HepG2 (cell line): ENCODE results near the gene PSMD2. TPM values are rescaled to one million over a fixed set of nuclear protein-coding genes. Genes with fewer than 3 reads are reported as not detected.

Experiments used
- ATAC-seq: fragments of 200-7000 bp; cut with Tn5 transposase; 3 replicates; pipeline ENCODE4 v1.9.1; 2020; ENCODE audit warnings: mild to moderate bottlenecking, moderate library complexity
- BruUV-seq: library from RNA; stranded (reverse); fragments of 400-500 nt; replicated peaks from 2 replicates; lab custom pipeline; 2021; lab: Mats Ljungman, UMichigan
- CTCF ChIA-PET: fragments of 300-600 bp; formaldehyde crosslinking; extraction: SDS; loops from one replicate; lab custom pipeline; 2021; ENCODE audit warnings: low total read pairs, inconsistent platforms, low intra/inter-chr PET ratio; lab: Yijun Ruan, JAX
- POLR2A ChIA-PET: fragments of 350-600 bp; sonication (Branson Sonifier 250); formaldehyde crosslinking; loops from one replicate; lab custom pipeline; 2020; ENCODE audit warnings: antibody characterized with exemption, inconsistent platforms; lab: Yijun Ruan, JAX
- DNase-seq: peaks from one replicate; pipeline ENCODE4 v3.0.0-alpha.2; 2015; ENCODE audit warnings: low spot score
- FAIRE-seq: peaks from 3 replicates; lab custom pipeline; 2011; peaks lifted over from hg19 to GRCh38; lab: Jason Lieb, UNC
- H2AFZ ChIP-seq: one replicate; pipeline ENCODE4 v1.6.1; 2011; ENCODE audit warnings: low read length, inconsistent platforms
- H3K27ac ChIP-seq: fragments of 300-600 bp; 3 replicates; pipeline ENCODE4 v1.8.0; 2011; ENCODE audit warnings: mixed run types, mild to moderate bottlenecking, mixed read lengths, low read length, inconsistent platforms; ENCODE audit not compliant: insufficient read depth; ENCODE audit errors: extremely low read length
- H3K27me3 ChIP-seq, 2 experiments: fragments of 200-600 bp in 1 of 2; 2 replicates in 1 of 2; 3 replicates in 1 of 2; pipeline versions ENCODE4 v1.6.0 to v1.8.0; 2011; ENCODE audit warnings: low read length in 2 of 2, mild to moderate bottlenecking in 2 of 2, moderate library complexity in 2 of 2, inconsistent platforms in 1 of 2; ENCODE audit not compliant: insufficient read depth in 2 of 2, control insufficient read depth in 1 of 2
- H3K36me3 ChIP-seq, 2 experiments: fragments of 200-600 bp in 1 of 2; replicated peaks in 1 of 2; 2 replicates in 1 of 2; 3 replicates in 1 of 2; pipeline versions ENCODE4 v1.5.1 to v1.8.0; 2011; ENCODE audit warnings: low read length in 2 of 2, inconsistent platforms in 1 of 2; ENCODE audit not compliant: insufficient read depth in 2 of 2, control insufficient read depth in 1 of 2
- H3K4me1 ChIP-seq: 2 replicates; pipeline ENCODE4 v1.5.1; 2012; ENCODE audit warnings: low read length, inconsistent platforms; ENCODE audit not compliant: insufficient read depth
- H3K4me2 ChIP-seq: 2 replicates; pipeline ENCODE4 v1.6.0; 2011; ENCODE audit warnings: low read depth, low read length, inconsistent platforms
- H3K4me3 ChIP-seq, 3 experiments: fragments of 200-600 bp in 1 of 3; sonication (generic), shearing (Covaris generic) in 1 of 3; replicated peaks in 1 of 3; 2 replicates each; pipeline ENCODE4 v1.5.1; 2011 to 2016; ENCODE audit warnings: low read length in 3 of 3, inconsistent platforms in 2 of 3, low read depth in 2 of 3, mild to moderate bottlenecking in 2 of 3, control low read depth in 1 of 3, mixed read lengths in 1 of 3; ENCODE audit not compliant: insufficient read depth in 1 of 3
- H3K79me2 ChIP-seq: one replicate; pipeline ENCODE4 v1.6.1; 2011; ENCODE audit warnings: low read length, inconsistent platforms; ENCODE audit not compliant: insufficient read depth
- H3K9ac ChIP-seq: 2 replicates; pipeline ENCODE4 v1.6.0; 2011; ENCODE audit warnings: mild to moderate bottlenecking, low read depth, low read length, inconsistent platforms; ENCODE audit not compliant: insufficient read depth
- H3K9me3 ChIP-seq: 2 replicates; pipeline ENCODE4 v1.5.1; 2012; ENCODE audit warnings: mild to moderate bottlenecking, low read length
- H4K20me1 ChIP-seq: 2 replicates; pipeline ENCODE4 v1.6.0; 2011; ENCODE audit warnings: inconsistent platforms, mild to moderate bottlenecking, low read length, moderate library complexity; ENCODE audit not compliant: insufficient read depth
- AFF4 ChIP-seq: sonication (generic); formaldehyde crosslinking; IDR thresholded peaks from 2 replicates; pipeline ENCODE4 v1.4.0; 2020; ENCODE audit warnings: missing genetic modification reagents
- HNRNPK ChIP-seq: fragments of 200-400 bp; formaldehyde crosslinking; IDR thresholded peaks from 2 replicates; pipeline ENCODE4 v1.6.1; 2018; ENCODE audit warnings: low read length, low read depth, moderate library complexity, mild to moderate bottlenecking; ENCODE audit not compliant: poor library complexity, severe bottlenecking
- MIXL1 ChIP-seq: IDR thresholded peaks from 2 replicates; pipeline ENCODE4 v1.6.1; 2016
- MTF1 ChIP-seq: sonication (generic); formaldehyde crosslinking; IDR thresholded peaks from 2 replicates; pipeline ENCODE4 v1.5.0; 2020; ENCODE audit warnings: missing genetic modification reagents
- NR3C1 ChIP-seq: sonication (generic); formaldehyde crosslinking; IDR thresholded peaks from 2 replicates; pipeline ENCODE4 v1.4.0; 2020; ENCODE audit warnings: missing genetic modification reagents
- RAD51 ChIP-seq: fragments of 450-650 bp; IDR thresholded peaks from 2 replicates; pipeline ENCODE4 v1.6.1; 2016; ENCODE audit warnings: borderline replicate concordance
- SMC3 ChIP-seq: IDR thresholded peaks from 2 replicates; pipeline ENCODE4 v1.6.1; 2011; ENCODE audit warnings: low read length, improper control_type of control experiment
- ZBTB44 ChIP-seq: sonication (generic); formaldehyde crosslinking; IDR thresholded peaks from 2 replicates; pipeline ENCODE4 v1.4.0; 2020; ENCODE audit warnings: missing genetic modification reagents
- WGBS: methylation state at CpG from one replicate; pipeline ENCODE4 v1.1.6; 2017; ENCODE audit warnings: low lambda C conversion rate; 5-methylcytosine and 5-hydroxymethylcytosine counted together
- in situ Hi-C: cut with HindIII; loops from 2 replicates; pipeline ENCODE4 v1.10.0; 2017; ENCODE audit warnings: low pct_unique_long_range_greater_than_20kb; ENCODE audit not compliant: extremely low pct_ligation_motif_present
- intact Hi-C: fragments of 100-400 bp; cut with micrococcal nuclease; formaldehyde crosslinking; loops from one replicate; pipeline ENCODE4 v1.10.0; 2022; ENCODE audit not compliant: unreplicated experiment
- polyA plus RNA-seq, 8 experiments: library from polyadenylated mRNA; depleted of rRNA in 3 of 8; stranded (reverse) in 7 of 8; unstranded in 1 of 8; fragments of >200 nt; fragmentation: Illumina TruSeq in 4 of 8; extraction: Trizol in 4 of 8; gene quantifications; 2 replicates each; pipeline versions ENCODE4 v1.2.1 to v1.2.3, GENCODE V29; 2011 to 2016; ENCODE audit warnings: low read depth in 4 of 8, missing spikeins in 1 of 8, mixed read lengths in 1 of 8; ENCODE audit not compliant: insufficient read depth in 1 of 8
- total RNA-seq, 5 experiments: library from RNA; depleted of rRNA; stranded (reverse); fragments of >200 nt; fragmentation: Illumina TruSeq; extraction: Trizol; gene quantifications; 2 replicates each; pipeline ENCODE4 v1.2.3, GENCODE V29; 2016; ENCODE audit warnings: low read depth in 1 of 5
- TF ChIP-seq, protein P1 (sequence below): IDR thresholded peaks from 2 replicates; pipeline ENCODE4 v1.6.1; 2016; ENCODE audit warnings: missing compliant biosample characterization, missing genetic modification reagents, borderline replicate concordance
- TF ChIP-seq, protein P2 (sequence below): sonication (generic); formaldehyde crosslinking; IDR thresholded peaks from 2 replicates; pipeline ENCODE4 v1.4.0; 2020; ENCODE audit warnings: mild to moderate bottlenecking, low read depth, missing genetic modification reagents
- TF ChIP-seq, protein P3 (sequence below): sonication (generic); formaldehyde crosslinking; IDR thresholded peaks from 2 replicates; pipeline ENCODE4 v1.5.0; 2020; ENCODE audit warnings: mild to moderate bottlenecking, missing genetic modification reagents, moderate library complexity
- TF ChIP-seq, protein P4 (sequence below): sonication (generic); IDR thresholded peaks from 2 replicates; pipeline ENCODE4 v1.6.1; 2016; ENCODE audit warnings: low read depth, borderline replicate concordance

Gene PSMD2
- total and polyA plus RNA-seq, 2 of the 13 experiments (the other 11 are each of a cell fraction or from before 2014, with no cell fraction given) = 125 to 200 TPM

GRCh38 chr3:184311633-184312032 lies 12.6 kb downstream of the PSMD2 start (continued):
- TF ChIP-seq AFF4 (CRISPR knock-in tag) = no peak

DNA sequence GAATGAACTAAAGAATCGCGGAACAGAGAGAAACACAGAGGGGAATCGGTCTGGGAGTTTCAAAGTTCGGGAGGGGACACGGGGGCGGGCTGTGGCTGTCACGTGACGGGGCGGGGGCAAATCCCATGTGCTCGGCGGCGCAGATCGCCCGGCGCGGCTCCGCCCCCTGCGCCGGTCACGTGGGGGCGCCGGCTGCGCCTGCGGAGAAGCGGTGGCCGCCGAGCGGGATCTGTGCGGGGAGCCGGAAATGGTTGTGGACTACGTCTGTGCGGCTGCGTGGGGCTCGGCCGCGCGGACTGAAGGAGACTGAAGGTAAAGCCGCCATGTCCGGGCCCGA lies 15.3 kb downstream of the PSMD2 start, which contains the start of gene EIF4G1:
Gene EIF4G1 (plus strand): TSS at position 244 of the 337 bp plus-strand sequence. CDS start 1,191 bp downstream, outside the sequence.
- 2% methylated on average over 22 of the region's 40 CpGs for WGBS
- TF ChIP-seq SMC3 = no peak
- TF ChIP-seq, protein P1, sequence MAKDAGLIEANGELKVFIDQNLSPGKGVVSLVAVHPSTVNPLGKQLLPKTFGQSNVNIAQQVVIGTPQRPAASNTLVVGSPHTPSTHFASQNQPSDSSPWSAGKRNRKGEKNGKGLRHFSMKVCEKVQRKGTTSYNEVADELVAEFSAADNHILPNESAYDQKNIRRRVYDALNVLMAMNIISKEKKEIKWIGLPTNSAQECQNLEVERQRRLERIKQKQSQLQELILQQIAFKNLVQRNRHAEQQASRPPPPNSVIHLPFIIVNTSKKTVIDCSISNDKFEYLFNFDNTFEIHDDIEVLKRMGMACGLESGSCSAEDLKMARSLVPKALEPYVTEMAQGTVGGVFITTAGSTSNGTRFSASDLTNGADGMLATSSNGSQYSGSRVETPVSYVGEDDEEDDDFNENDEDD (CRISPR knock-in tag) = peak; percentile 39; the same call in 1 of the 2 replicates
- TF ChIP-seq RAD51 = peak; percentile 96
- no peak for TF ChIP-seq NR3C1 (CRISPR knock-in tag)
- no peak for TF ChIP-seq MTF1
- TF ChIP-seq, protein P2, sequence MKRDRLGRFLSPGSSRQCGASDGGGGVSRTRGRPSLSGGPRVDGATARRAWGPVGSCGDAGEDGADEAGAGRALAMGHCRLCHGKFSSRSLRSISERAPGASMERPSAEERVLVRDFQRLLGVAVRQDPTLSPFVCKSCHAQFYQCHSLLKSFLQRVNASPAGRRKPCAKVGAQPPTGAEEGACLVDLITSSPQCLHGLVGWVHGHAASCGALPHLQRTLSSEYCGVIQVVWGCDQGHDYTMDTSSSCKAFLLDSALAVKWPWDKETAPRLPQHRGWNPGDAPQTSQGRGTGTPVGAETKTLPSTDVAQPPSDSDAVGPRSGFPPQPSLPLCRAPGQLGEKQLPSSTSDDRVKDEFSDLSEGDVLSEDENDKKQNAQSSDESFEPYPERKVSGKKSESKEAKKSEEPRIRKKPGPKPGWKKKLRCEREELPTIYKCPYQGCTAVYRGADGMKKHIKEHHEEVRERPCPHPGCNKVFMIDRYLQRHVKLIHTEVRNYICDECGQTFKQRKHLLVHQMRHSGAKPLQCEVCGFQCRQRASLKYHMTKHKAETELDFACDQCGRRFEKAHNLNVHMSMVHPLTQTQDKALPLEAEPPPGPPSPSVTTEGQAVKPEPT = no peak
- peak; percentile 61 for TF ChIP-seq HNRNPK
- TF ChIP-seq MIXL1 (CRISPR knock-in tag) = no peak
- TF ChIP-seq, protein P3, sequence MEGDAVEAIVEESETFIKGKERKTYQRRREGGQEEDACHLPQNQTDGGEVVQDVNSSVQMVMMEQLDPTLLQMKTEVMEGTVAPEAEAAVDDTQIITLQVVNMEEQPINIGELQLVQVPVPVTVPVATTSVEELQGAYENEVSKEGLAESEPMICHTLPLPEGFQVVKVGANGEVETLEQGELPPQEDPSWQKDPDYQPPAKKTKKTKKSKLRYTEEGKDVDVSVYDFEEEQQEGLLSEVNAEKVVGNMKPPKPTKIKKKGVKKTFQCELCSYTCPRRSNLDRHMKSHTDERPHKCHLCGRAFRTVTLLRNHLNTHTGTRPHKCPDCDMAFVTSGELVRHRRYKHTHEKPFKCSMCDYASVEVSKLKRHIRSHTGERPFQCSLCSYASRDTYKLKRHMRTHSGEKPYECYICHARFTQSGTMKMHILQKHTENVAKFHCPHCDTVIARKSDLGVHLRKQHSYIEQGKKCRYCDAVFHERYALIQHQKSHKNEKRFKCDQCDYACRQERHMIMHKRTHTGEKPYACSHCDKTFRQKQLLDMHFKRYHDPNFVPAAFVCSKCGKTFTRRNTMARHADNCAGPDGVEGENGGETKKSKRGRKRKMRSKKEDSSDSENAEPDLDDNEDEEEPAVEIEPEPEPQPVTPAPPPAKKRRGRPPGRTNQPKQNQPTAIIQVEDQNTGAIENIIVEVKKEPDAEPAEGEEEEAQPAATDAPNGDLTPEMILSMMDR (CRISPR knock-in tag) = no peak
- no peak for TF ChIP-seq ZBTB44 (CRISPR knock-in tag)
- TF ChIP-seq, protein P4, sequence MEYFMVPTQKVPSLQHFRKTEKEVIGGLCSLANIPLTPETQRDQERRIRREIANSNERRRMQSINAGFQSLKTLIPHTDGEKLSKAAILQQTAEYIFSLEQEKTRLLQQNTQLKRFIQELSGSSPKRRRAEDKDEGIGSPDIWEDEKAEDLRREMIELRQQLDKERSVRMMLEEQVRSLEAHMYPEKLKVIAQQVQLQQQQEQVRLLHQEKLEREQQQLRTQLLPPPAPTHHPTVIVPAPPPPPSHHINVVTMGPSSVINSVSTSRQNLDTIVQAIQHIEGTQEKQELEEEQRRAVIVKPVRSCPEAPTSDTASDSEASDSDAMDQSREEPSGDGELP = no peak

More for the DNA sequence above, 15.3 kb downstream of the PSMD2 start, which contains the start of gene EIF4G1:
- peaks cover 26% of the 10 kb centered on the region for H4K20me1 ChIP-seq
- peaks cover 39% of the 10 kb centered on the region for H3K4me1 ChIP-seq
- CTCF ChIA-PET = no interaction called here
- H3K36me3 ChIP-seq = peaks cover 5 to 27% of the 10 kb centered on the region in 2 experiments; a peak in 3 of 5 replicates
- intact Hi-C loops (no loop called here), in situ Hi-C loops (no loop called here)
- peak; percentile 82 for DNase-seq
- peaks cover 46% of the 10 kb centered on the region for H3K79me2 ChIP-seq
- POLR2A ChIA-PET = no interaction called here
- peak within 1 kb of the TSS; percentile 94 for H3K4me2 ChIP-seq
- no peak within 1 kb of the TSS for H2AFZ ChIP-seq
- no peaks in the 10 kb centered on the region; a peak in 1 of 5 replicates for H3K27me3 ChIP-seq
- peak within 1 kb of the TSS; percentile 91 for H3K27ac ChIP-seq
- peak within 1 kb of the TSS; percentile 98 for H3K9ac ChIP-seq
- H3K4me3 ChIP-seq = peak within 1 kb of the TSS; percentile 68 to 93 (median 86)
- peak; percentile 86 for ATAC-seq
- H3K9me3 ChIP-seq = no peaks in the 10 kb centered on the region
- FAIRE-seq = peak; percentile 4
- no TSS peak for BruUV-seq
